ENCODE measurements around the gene RAB11FIP4. TPM values are rescaled to one million over a fixed set of nuclear protein-coding genes. Genes with fewer than 3 reads are reported as not detected.

RAB11FIP4 gene
- total and polyA plus RNA-seq, 4 donors = 5.2 to 19.1 (median 12.8) TPM

- H3K27ac ChIP-seq (ENCODE audit: low read depth in 1 of 2, low read length in 1 of 2) = no peak overlapping the region
- no peaks in the 10 kb centered on the region for H3K36me3 ChIP-seq (ENCODE audit: control insufficient read depth in 4 of 4, insufficient read depth in 4 of 4, low read length in 4 of 4)
- no peak overlapping the region for H3K9ac ChIP-seq (ENCODE audit: insufficient read depth in 1 of 2, low read length in 2 of 2)
- H3K9me3 ChIP-seq (ENCODE audit: control insufficient read depth in 4 of 4, insufficient read depth in 3 of 4, low read length in 3 of 4) = no peaks in the 10 kb centered on the region
- H3K27me3 ChIP-seq (ENCODE audit: control insufficient read depth in 3 of 3, insufficient read depth in 3 of 3, low read length in 2 of 3) = no peaks in the 10 kb centered on the region
- no peak overlapping the region for H3K4me3 ChIP-seq
- TF ChIP-seq CTCF (IDR thresholded peaks at IDR 0.05; ENCODE audit: control extremely low read depth, extremely low read depth) = no peak
- H3K4me1 ChIP-seq (ENCODE audit: control insufficient read depth in 5 of 5, insufficient read depth in 5 of 5, low read length in 5 of 5) = peaks cover 0 to 4% (median 0%) of the 10 kb centered on the region in 5 donors
- no peak for ATAC-seq (ENCODE audit: insufficient read depth, low FRiP score)
- 79 to 92% methylated on average over 3 of the region's 3 CpGs for WGBS, 2 donors
- DNase-seq = no peak
These were observed 58.3 kb downstream of the RAB11FIP4 start for GRCh38 chr17:31449746-31450145.

GRCh38 chr17:31452101-31452500, 60.6 kb downstream of the RAB11FIP4 start:
- 78 to 85% methylated on average over 4 of the region's 4 CpGs for WGBS, 2 donors
- no peak for DNase-seq
- H3K9me3 ChIP-seq (ENCODE audit: control insufficient read depth in 4 of 4, insufficient read depth in 3 of 4, low read length in 3 of 4) = no peaks in the 10 kb centered on the region
- no peaks in the 10 kb centered on the region for H3K36me3 ChIP-seq (ENCODE audit: control insufficient read depth in 4 of 4, insufficient read depth in 4 of 4, low read length in 4 of 4)
- H3K27me3 ChIP-seq (ENCODE audit: control insufficient read depth in 3 of 3, insufficient read depth in 3 of 3, low read length in 2 of 3) = no peaks in the 10 kb centered on the region
- no peak for TF ChIP-seq CTCF (IDR thresholded peaks at IDR 0.05; ENCODE audit: control extremely low read depth, extremely low read depth)
- no peak overlapping the region for H3K4me3 ChIP-seq
- no peak for ATAC-seq (ENCODE audit: insufficient read depth, low FRiP score)
- no peak overlapping the region for H3K27ac ChIP-seq (ENCODE audit: low read depth in 1 of 2, low read length in 1 of 2)
- peaks cover 0 to 4% (median 0%) of the 10 kb centered on the region in 5 donors for H3K4me1 ChIP-seq (ENCODE audit: control insufficient read depth in 5 of 5, insufficient read depth in 5 of 5, low read length in 5 of 5)
- H3K9ac ChIP-seq (ENCODE audit: insufficient read depth in 1 of 2, low read length in 2 of 2) = no peak overlapping the region

GRCh38 chr17:31452561-31453110, 61.2 kb downstream of the RAB11FIP4 start:
- ATAC-seq (ENCODE audit: insufficient read depth, low FRiP score) (no peak), DNase-seq (no peak)
- 89% methylated on average over 10 of the region's 10 CpGs for WGBS, 2 donors
- no peak overlapping the region for H3K9ac ChIP-seq (ENCODE audit: insufficient read depth in 1 of 2, low read length in 2 of 2)
- no peaks in the 10 kb centered on the region for H3K36me3 ChIP-seq (ENCODE audit: control insufficient read depth in 4 of 4, insufficient read depth in 4 of 4, low read length in 4 of 4)
- no peak overlapping the region for H3K4me3 ChIP-seq
- peaks cover 0 to 4% (median 0%) of the 10 kb centered on the region in 5 donors for H3K4me1 ChIP-seq (ENCODE audit: control insufficient read depth in 5 of 5, insufficient read depth in 5 of 5, low read length in 5 of 5)
- no peaks in the 10 kb centered on the region for H3K27me3 ChIP-seq (ENCODE audit: control insufficient read depth in 3 of 3, insufficient read depth in 3 of 3, low read length in 2 of 3)
- H3K27ac ChIP-seq (ENCODE audit: low read depth in 1 of 2, low read length in 1 of 2) = no peak overlapping the region
- H3K9me3 ChIP-seq (ENCODE audit: control insufficient read depth in 4 of 4, insufficient read depth in 3 of 4, low read length in 3 of 4) = no peaks in the 10 kb centered on the region
- TF ChIP-seq CTCF (IDR thresholded peaks at IDR 0.05; ENCODE audit: control extremely low read depth, extremely low read depth) = no peak

- H3K9ac ChIP-seq (ENCODE audit: insufficient read depth in 1 of 2, low read length in 2 of 2) = no peak overlapping the region
- DNase-seq (no peak), ATAC-seq (ENCODE audit: insufficient read depth, low FRiP score) (no peak)
- H3K4me3 ChIP-seq = no peak overlapping the region
- no peak for TF ChIP-seq CTCF (IDR thresholded peaks at IDR 0.05; ENCODE audit: control extremely low read depth, extremely low read depth)
- H3K9me3 ChIP-seq (ENCODE audit: control insufficient read depth in 4 of 4, insufficient read depth in 3 of 4, low read length in 3 of 4) = no peaks in the 10 kb centered on the region
- no peaks in the 10 kb centered on the region for H3K36me3 ChIP-seq (ENCODE audit: control insufficient read depth in 4 of 4, insufficient read depth in 4 of 4, low read length in 4 of 4)
- 86 to 93% methylated on average over 2 of the region's 2 CpGs for WGBS, 2 donors
- no peak overlapping the region for H3K27ac ChIP-seq (ENCODE audit: low read depth in 1 of 2, low read length in 1 of 2)
- H3K27me3 ChIP-seq (ENCODE audit: control insufficient read depth in 3 of 3, insufficient read depth in 3 of 3, low read length in 2 of 3) = no peaks in the 10 kb centered on the region
- peaks cover 0 to 4% (median 0%) of the 10 kb centered on the region in 5 donors for H3K4me1 ChIP-seq (ENCODE audit: control insufficient read depth in 5 of 5, insufficient read depth in 5 of 5, low read length in 5 of 5)
These were observed 62.4 kb downstream of the RAB11FIP4 start for GRCh38 chr17:31453896-31454295.

All from lung (tissue), 12 donors.